ENCODE results near the gene BCL2L11. TPM values are rescaled to one million over a fixed set of nuclear protein-coding genes. Genes with fewer than 3 reads are reported as not detected.

Gene BCL2L11
- total and polyA plus RNA-seq, 9 of the 15 experiments (the other 6 are each of a cell fraction or from before 2014, with no cell fraction given): 2.2 to 18.8 (median 5.0) TPM

- no peak for TF ChIP-seq ZNF668 (CRISPR knock-in tag; IDR thresholded peaks at IDR 0.05)
- TF ChIP-seq TFAP4 (CRISPR knock-in tag; IDR thresholded peaks at IDR 0.05; ENCODE audit: borderline replicate concordance): peak; percentile 19; the same call in 1 of the 2 replicates
- TF ChIP-seq PKNOX1 (IDR thresholded peaks at IDR 0.05): no peak; the same call in 1 of the 2 replicates
- TF ChIP-seq FOXA3 (CRISPR knock-in tag; conservative IDR thresholded peaks at IDR 0.05 in 1 of 2, IDR thresholded peaks at IDR 0.05 in 1 of 2): peak; percentile 96 to 98
- TF ChIP-seq HMG20A (CRISPR knock-in tag; conservative IDR thresholded peaks at IDR 0.05): peak; percentile 93; the same call in 1 of the 2 replicates
- no peak for TF ChIP-seq SAFB2 (IDR thresholded peaks at IDR 0.05; ENCODE audit: borderline replicate concordance, low read depth, low read length, severe bottlenecking)
- TF ChIP-seq MTA1 (IDR thresholded peaks at IDR 0.05; ENCODE audit: borderline replicate concordance): peak; percentile 79; the same call in 1 of the 2 replicates
- TF ChIP-seq POLR2B (IDR thresholded peaks at IDR 0.05; ENCODE audit: low read depth, partially characterized antibody): no peak
- no peak for TF ChIP-seq ZNF785 (CRISPR knock-in tag; IDR thresholded peaks at IDR 0.05)
- peak; percentile 71 for TF ChIP-seq GATA2 (CRISPR knock-in tag; IDR thresholded peaks at IDR 0.05)
- 0 out of 2 replicates have a peak, but pooled peaks have one; percentile 34 for TF ChIP-seq STAT5A (IDR thresholded peaks at IDR 0.05; ENCODE audit: borderline replicate concordance, low read length)
- peak; percentile 99 for TF ChIP-seq HES1 (IDR thresholded peaks at IDR 0.05; ENCODE audit: low read depth)
- TF ChIP-seq ZNF609 (CRISPR knock-in tag; IDR thresholded peaks at IDR 0.05; ENCODE audit: borderline replicate concordance): peak; percentile 79; the same call in 1 of the 2 replicates
Observed at GRCh38 chr2:111162718-111163331, 42.1 kb downstream of the BCL2L11 start (continued).
